Neutrophil (primary cell): ENCODE measurements around the gene ADH5.

Source experiments
- H3K27ac ChIP-seq: fragments of 200-600 bp; sonication (generic); 2 replicates; pipeline ENCODE4 v1.5.1; 2016; ENCODE audit warnings: mild to moderate bottlenecking, moderate library complexity
- H3K27me3 ChIP-seq: fragments of 200-600 bp; sonication (generic); 2 replicates; pipeline ENCODE4 v1.6.0; 2016; ENCODE audit warnings: mild to moderate bottlenecking
- H3K36me3 ChIP-seq: fragments of 200-600 bp; sonication (generic); 2 replicates; pipeline ENCODE4 v1.5.1; 2017
- H3K4me1 ChIP-seq, 2 experiments: fragments of 200-600 bp in 1 of 2; sonication (generic) in 1 of 2; 1 replicate in 1 of 2; 2 replicates in 1 of 2; pipeline versions ENCODE4 v1.5.1 to v1.6.1; 2013 to 2016; ENCODE audit warnings: low read depth in 1 of 2, low read length in 1 of 2, mild to moderate bottlenecking in 1 of 2, moderate library complexity in 1 of 2; ENCODE audit not compliant: control insufficient read depth in 1 of 2, insufficient read depth in 1 of 2
- H3K4me3 ChIP-seq, 2 experiments: fragments of 200-600 bp in 1 of 2; sonication (generic) in 1 of 2; 1 replicate in 1 of 2; 2 replicates in 1 of 2; pipeline ENCODE4 v1.5.1; 2013 to 2016; ENCODE audit warnings: low read depth in 1 of 2, low read length in 1 of 2, mild to moderate bottlenecking in 1 of 2, moderate library complexity in 1 of 2
- H3K9me3 ChIP-seq: fragments of 200-600 bp; sonication (generic); 2 replicates; pipeline ENCODE4 v1.5.1; 2016
- TF ChIP-seq, protein P1 (sequence below): fragments of 200-600 bp; sonication (generic); IDR thresholded peaks from 2 replicates; pipeline ENCODE4 v1.5.1; 2016; ENCODE audit warnings: antibody characterized with exemption

Gene ADH5

GRCh38 chr4:99059550-99059949, 29.0 kb downstream of the ADH5 start:
- Histone ChIP-seq H3K4me1 (peaks cover 10 to 13% of the 10 kb centered on the region in 2 experiments), H3K27ac (no peak overlapping the region), H3K27me3 (no peaks in the 10 kb centered on the region), H3K9me3 (no peaks in the 10 kb centered on the region), H3K4me3 (no peak overlapping the region), H3K36me3 (peaks cover 18% of the 10 kb centered on the region)
- TF ChIP-seq, protein P1, sequence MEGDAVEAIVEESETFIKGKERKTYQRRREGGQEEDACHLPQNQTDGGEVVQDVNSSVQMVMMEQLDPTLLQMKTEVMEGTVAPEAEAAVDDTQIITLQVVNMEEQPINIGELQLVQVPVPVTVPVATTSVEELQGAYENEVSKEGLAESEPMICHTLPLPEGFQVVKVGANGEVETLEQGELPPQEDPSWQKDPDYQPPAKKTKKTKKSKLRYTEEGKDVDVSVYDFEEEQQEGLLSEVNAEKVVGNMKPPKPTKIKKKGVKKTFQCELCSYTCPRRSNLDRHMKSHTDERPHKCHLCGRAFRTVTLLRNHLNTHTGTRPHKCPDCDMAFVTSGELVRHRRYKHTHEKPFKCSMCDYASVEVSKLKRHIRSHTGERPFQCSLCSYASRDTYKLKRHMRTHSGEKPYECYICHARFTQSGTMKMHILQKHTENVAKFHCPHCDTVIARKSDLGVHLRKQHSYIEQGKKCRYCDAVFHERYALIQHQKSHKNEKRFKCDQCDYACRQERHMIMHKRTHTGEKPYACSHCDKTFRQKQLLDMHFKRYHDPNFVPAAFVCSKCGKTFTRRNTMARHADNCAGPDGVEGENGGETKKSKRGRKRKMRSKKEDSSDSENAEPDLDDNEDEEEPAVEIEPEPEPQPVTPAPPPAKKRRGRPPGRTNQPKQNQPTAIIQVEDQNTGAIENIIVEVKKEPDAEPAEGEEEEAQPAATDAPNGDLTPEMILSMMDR: no peak

DNA sequence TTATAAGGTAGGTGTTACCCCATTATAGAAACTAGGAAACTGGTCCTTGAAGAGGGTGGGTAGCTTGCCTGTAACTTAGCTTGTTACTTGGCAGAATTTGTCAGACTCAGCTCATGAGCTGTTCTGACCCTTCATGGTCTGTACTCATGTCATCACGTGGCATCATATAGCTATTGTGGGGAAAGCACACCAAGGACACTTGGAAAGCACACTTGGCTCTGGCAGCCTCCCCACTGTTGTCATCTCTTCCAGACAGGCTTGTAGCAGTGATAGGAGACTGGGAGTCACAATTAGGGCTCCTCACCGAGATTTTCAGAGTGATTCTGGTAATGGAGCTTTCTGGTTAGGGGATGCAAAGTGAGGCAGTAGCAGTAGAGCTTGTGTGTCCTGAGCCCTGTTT, 30.4 kb downstream of the ADH5 start:
- H3K27me3 ChIP-seq: no peaks in the 10 kb centered on the region
- H3K4me3 ChIP-seq: no peak overlapping the region
- H3K36me3 ChIP-seq: peaks cover 18% of the 10 kb centered on the region
- peaks cover 10 to 13% of the 10 kb centered on the region in 2 experiments for H3K4me1 ChIP-seq
- TF ChIP-seq, protein P1: no peak
- no peaks in the 10 kb centered on the region for H3K9me3 ChIP-seq
- no peak overlapping the region for H3K27ac ChIP-seq

- no peak overlapping the region for H3K4me3 ChIP-seq
- H3K4me1 ChIP-seq: peaks cover 13% of the 10 kb centered on the region in 2 experiments
- H3K9me3 ChIP-seq: no peaks in the 10 kb centered on the region
- TF ChIP-seq, protein P1: no peak
- peaks cover 9% of the 10 kb centered on the region for H3K36me3 ChIP-seq
- no peak overlapping the region for H3K27ac ChIP-seq
- H3K27me3 ChIP-seq: no peaks in the 10 kb centered on the region
Observed at GRCh38 chr4:99054428-99054994, 34.1 kb downstream of the ADH5 start.

DNA sequence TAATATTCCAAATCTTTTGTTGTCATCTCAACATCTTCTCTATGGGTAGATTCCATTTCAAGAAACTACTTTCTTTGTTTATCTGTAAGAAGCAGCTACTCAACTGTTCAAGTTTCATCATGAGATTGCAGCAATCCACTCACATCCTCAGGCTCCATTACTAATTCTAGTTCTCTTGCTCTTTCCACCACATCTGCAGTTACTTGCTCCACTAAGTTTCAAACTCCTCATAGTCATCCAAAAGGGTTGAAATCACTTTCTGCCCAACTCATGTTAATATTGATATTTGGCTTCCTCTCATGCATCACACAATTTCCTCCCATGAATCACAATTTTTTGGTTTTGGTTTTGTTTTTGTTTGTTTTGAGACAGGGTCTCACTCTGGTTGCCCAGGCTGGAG, 35.7 kb downstream of the ADH5 start:
- TF ChIP-seq, protein P1: no peak
- H3K36me3 ChIP-seq: peaks cover 15% of the 10 kb centered on the region
- no peak overlapping the region for H3K27ac ChIP-seq

GRCh38 chr4:99047710-99048109, 40.9 kb downstream of the ADH5 start:
- Histone ChIP-seq H3K9me3 (no peaks in the 10 kb centered on the region), H3K27me3 (no peaks in the 10 kb centered on the region), H3K4me3 (no peak overlapping the region), H3K4me1 (no peaks in the 10 kb centered on the region), H3K27ac (no peak overlapping the region), H3K36me3 (peaks cover 12% of the 10 kb centered on the region)
- TF ChIP-seq, protein P1: no peak

More for the DNA sequence above, 35.7 kb downstream of the ADH5 start:
- no peaks in the 10 kb centered on the region for H3K27me3 ChIP-seq
- H3K4me1 ChIP-seq: peaks cover 13% of the 10 kb centered on the region in 2 experiments
- H3K9me3 ChIP-seq: no peaks in the 10 kb centered on the region
- H3K4me3 ChIP-seq: no peak overlapping the region
